NCI-H2029 (cell line): Measurements from ENCODE around the gene FBXO5.
"Not testable (repeated sequence)": the region's sequence is repeated elsewhere in the genome, so short reads cannot be mapped to it uniquely, and the experiment has no call there.

Experiments used
- DNase-seq: peaks from one replicate; lab custom pipeline; 2025; lab: John Stamatoyannopoulos, UW

The FBXO5 gene, protein sequence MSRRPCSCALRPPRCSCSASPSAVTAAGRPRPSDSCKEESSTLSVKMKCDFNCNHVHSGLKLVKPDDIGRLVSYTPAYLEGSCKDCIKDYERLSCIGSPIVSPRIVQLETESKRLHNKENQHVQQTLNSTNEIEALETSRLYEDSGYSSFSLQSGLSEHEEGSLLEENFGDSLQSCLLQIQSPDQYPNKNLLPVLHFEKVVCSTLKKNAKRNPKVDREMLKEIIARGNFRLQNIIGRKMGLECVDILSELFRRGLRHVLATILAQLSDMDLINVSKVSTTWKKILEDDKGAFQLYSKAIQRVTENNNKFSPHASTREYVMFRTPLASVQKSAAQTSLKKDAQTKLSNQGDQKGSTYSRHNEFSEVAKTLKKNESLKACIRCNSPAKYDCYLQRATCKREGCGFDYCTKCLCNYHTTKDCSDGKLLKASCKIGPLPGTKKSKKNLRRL

DNA sequence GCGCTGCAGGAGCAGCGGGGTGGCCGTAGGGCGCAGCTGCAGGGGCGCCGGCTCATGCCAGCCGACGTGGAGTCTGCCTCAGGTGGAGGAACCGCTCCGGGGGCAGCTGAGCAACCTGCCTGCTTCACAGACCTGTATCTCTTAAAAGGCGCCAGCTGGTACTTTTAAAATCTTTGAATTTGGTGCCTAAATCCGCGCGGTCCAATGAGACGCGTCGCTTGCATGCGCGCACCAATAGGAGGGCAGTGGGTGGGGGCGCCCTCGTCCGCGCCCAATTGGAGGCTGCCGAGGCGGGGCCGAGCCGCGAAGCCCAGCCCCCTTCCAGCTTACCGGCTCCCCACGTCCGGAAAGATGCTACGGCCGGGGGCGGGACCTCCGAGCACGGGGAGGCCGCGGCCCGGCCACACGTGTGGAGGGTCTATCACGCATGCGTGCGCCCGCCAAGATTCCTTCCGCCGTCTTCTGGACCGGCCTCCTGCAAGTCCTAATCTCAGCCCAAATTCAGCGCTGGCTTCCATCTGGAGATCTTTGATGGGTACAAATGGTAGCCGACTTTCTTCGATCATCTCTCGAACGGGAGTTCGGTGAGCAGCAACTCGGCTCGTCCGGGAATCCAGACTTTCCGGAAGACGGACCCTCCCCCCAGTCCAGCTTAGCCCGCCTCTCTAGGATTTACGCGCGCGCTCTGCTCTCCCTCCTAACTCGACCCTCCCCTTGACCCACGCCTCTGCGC, at the start of gene FBXO5:
TSS of gene FBXO5 (minus strand) at position 138 of the 733 bp plus-strand sequence. CDS start at position 56, 82 bp downstream.
- peak; percentile 84 for DNase-seq

DNA sequence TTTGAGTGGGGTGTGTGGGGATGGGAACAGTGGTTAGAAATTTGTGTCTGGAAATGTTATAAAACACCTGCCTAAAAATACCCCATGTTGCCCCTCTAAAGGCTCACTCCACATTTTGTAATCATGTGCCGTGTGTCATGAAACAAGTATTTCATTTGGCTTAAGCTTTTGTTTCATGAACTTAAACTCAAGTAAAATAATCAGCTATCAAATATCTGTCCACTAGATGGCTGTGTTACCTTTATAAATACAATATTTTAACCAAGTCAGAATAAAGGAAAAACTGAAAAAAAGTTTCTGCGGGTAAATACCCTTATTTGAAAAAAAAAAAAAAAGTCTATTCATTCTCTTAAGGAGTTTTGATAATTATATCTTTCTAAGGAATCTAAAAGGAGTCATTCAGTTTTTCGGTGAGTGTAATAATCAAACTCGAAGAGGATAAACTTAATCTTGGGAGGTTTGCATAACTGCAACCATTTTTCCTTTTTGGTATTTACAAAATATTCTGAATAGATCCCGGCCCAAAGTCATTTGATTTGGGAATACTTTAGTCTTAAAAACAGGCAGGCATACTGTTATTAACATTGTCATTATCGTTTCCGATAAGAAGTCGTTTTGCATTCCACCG, 49.5 kb upstream of the FBXO5 start:
- no peak for DNase-seq

DNA sequence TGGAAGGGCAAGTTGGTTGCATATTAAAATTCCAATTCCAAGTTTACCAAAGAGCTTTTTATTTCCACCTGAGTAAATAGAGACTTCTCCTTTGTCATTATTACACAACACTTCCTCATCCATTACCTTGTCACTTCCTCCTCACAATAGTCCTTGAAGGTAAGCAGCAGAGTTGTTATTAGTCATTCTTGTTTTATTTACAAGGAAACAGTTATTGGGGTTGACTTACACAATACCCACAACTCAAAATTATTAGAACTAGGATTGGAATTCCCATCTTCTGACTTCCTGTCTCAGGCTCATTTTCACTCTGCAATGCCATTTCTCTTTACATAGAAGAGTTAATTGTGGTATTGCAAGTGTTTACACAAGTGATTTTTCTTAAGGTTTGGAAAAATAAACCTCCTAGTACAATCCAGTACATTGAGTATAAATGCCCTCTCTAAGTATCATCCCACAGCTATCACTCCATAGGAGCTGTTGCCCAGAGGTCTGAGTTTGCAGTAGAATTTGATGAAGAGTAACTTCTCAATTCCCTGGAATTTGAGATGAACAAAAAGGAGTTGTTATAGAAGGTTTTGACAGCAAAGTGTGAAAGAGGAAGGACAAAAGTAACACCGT, 48.6 kb upstream of the FBXO5 start:
- DNase-seq, result no peak

DNA sequence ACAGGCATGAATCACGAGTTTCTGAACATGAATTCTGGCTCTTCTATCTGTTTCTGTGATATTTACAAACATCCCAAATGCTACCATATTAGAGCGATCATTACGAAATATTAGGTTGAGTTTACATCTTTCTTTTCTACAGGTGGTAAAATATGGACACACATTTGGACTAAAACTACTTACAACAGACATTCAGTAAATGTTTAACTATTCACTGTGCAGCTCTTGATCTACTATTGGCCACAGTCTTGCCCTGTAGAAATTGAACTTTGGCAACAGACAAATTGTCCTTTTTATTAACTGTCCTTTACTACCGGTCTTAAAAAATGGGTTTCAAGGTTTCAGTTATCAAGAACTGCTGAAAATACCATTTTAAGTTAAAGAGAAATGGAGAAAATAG, 46.1 kb upstream of the FBXO5 start:
- no peak for DNase-seq

DNA sequence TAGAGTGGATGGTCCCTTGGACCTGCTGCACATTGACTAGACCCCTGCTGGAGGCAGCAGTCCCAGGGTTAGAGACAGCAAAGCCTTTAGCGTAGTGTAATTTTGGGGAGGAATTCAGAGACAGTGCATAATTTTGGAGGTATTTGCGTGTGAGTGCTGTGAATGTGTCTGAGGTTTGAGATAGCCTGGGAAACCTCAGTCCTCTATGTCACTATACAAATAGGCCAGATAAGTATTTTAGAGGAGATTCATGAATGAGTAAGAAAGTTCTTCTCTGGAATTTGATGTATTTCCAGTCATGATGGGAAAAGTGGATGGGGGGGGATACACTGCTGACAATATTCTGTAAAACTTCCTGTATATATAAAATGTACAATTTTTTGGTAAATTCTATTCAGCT, 45.4 kb upstream of the FBXO5 start:
- no peak for DNase-seq

DNA sequence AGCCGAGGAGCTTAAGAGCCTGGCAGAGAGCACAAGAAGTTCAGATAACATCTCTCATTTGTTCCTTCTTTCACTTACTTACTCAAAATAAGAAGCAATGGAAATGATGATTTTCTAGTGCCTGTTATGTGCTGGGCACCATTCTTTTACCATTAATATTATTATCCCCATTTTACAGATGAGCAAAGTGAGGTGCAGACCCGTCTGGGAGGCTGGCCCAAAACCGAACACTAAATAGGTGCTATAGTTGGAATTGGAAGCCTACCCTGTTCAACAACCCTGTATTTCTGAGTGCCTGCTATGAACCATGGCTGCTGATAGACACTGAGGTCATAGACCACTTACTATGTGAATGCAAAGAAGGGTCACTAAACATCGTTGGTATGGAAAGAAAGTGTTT, 44.6 kb upstream of the FBXO5 start:
- no peak for DNase-seq

DNA sequence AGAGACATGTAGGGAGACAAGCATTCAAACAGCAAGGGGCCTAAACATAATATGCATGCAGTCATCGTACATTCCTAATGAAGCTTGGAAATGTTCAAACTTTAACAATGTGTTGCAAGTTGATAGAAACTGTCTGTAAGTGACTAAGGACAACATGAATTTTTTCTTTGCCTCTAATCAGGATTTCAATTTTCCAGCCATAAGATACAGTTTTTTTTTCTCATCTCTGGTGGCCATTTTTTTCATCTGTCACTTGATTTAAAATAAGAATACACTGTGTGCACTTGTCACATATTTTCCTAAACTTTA, 41.8 kb upstream of the FBXO5 start:
- DNase-seq, result no peak

DNA sequence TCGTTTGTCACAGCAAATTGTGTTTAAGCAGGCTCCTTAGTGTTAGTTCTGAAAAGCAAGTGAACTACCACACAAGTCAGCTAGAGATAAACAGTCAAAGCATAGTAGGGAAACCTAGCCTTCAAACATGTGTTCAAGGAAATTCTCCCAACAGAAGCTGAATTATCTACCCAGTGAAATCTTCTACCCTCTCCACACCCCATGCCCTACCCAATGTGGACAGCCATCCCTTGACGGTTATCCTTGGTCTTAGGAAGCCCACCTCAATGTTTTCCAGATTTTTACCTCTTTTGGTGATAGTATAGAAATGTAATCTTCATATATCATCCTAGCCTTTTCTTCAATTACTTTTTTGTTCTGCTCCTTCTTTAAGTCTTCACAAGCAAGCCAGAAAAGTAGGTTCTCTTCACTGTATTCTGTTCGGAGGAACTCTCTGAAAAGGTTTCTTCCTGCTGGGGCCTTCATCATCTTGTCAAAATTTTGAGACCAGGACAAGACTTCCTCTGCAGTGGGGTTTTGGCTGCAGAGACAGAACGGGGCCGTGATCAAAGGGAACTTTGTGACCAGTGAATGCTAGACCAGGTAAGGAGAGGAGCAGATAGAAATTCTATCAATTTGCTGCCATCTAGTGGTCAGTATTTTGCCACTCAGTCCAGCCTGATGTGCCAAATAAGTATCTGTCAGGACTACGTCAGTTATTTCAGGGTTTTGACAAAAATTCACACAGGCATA, 41.3 kb upstream of the FBXO5 start:
- peak; percentile 7 for DNase-seq

DNA sequence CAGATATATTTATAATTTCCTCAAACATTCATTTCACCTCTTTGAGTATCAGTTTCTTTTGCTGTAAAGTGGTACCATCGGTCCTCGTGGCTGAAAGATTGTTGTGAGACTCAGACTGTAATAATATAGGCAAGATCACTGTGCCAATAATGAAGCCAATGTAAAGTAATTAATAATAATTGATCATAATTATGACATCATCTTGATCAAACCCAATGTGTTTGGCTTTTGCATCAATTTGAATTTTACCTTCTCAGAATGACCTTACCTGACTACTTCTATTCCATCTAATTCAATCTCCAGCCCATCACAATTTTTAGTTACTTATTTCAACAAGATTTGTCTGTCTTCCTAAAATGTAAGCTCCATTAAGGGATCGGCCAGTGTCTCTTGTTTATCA, 35.5 kb upstream of the FBXO5 start:
- no peak for DNase-seq

DNA sequence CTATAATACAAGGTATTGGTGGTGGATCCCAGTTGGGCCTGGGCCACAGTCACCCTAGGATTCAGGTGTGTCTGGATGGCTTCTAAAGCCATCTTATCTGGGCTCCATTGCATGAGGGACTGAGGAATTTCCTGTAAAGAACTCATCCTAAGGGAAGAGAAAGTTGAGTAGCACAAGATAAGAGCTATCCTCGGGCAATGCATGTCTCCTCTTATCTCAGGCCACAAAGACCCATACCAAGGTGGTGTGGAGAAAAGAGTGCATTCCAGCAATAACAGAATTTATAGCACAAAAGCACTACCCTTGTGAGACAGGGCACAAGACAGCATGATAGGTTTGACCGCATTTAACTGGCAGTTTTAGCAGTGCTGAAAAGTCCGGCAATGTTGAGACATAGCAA, 34.0 kb upstream of the FBXO5 start:
- DNase-seq, result no peak

DNA sequence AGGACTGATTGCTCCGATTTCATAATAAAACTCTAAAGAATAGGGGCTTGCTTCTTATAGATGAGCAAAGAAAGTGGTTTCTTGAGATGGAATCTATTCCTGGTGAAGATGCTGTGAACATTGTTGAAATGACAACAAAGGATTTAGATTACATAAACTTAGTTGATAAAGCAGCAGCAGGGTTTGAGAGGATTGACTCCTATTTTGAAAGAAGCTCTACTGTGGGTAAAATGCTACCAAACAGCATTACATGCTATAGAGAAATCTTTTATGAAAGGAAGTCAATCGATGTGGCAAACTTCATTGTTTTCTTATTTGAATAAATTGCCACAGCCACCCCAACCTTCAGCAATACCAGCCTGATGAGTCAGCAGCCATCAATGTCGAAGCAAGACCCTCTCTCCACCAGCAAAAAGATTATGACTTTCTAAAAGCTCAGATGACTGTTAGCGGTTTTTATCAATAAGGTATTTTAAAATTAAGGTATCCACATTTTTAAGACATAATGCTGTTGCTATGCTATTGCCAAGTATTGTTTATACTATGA, 32.3 kb upstream of the FBXO5 start:
- DNase-seq, result no peak

DNA sequence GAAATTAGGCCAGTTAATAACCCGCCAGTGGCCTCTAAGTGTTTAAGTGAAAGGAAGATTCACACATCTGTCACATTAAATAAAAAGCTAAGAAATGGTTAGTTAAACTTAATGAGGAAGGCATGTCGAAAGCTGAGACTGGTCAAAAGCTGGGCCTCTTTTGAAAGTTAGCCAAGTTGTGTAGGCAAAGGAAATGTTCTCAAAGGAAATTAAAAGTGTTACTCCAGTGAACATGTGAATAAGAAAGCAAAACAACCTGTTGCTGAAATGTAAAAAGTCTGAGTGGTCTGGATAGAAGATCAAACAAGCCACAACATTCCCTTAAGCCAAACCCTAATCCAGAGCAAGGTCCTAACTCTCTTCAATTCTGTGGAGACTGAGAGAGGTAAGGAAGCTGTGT, 30.6 kb upstream of the FBXO5 start:
- no peak for DNase-seq

DNA sequence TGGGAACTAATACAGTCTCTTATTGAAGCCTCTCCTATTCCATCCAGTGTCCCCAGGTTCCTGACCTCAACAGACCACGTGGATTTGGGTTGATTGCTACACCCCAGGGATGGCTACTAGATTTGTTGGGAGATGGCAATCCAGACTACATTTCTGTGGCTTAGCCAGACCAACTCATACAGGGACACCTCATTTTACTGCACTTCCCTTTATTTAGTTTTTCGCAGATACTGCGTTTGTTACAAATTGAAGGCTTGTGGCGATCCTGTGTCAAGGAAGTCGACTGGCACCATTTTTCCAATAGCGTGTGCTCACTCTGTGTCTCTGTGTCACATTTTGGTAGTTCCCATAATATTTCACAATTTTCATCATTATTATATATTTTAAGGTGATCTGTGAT, 30.0 kb upstream of the FBXO5 start:
- no peak for DNase-seq

DNA sequence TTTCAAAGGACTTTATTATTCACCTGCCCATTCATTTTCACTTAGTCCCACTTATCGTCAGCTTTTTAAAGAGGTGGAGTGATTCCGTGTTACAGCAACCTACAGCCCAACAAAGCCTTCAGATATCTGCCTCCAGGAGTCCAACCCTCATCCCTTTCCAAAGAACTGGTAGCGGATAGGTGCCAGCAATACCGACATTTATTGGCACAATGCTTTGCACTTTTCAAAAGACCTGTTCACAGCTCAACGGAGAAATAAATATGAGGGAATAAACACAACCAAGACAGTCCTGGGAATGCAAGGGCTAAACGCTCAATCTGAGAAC, 20.5 kb upstream of the FBXO5 start:
- DNase-seq, result peak; percentile 4

DNA sequence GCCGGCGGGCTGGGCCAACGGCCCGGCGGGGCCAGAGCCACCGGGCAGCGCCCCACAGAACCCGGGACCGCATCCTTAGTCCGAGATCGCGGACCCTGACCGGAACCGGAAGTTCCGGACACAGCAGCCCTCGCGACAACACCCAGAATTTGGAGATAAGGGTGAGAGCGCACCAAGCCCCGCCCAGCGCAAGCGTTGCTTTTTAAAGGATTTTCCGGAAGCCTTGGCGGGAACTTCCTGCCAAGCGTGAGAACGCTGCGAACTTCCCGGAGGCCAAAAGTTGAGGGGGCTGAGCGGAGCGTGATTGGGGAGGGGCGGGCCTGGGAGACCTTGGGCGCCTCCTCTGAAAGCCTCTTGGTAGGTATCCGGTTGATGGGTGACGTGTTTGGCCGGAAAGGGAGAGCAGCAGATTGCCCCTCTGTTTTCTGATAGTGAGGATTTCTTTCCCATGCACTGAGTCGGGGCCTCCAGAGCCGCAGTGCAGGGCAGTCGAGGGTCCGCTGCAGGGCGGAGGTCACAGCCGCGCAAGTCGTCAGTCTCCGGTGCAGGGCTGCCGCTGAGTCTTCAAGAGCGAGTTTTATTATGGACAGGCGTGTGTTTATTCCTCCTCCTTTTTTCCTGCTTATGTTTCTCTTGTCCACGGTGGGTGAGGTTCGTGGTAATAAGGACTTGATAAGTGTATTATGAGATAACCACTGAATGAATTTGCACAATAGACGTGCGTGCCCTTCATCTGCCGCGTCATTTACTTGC, 19.9 kb upstream of the FBXO5 start, which contains the start of gene MTRF1L:
TSS of gene MTRF1L (minus strand) at position 97 of the 753 bp plus-strand sequence. CDS start at position 73, 24 bp downstream.
- peak; percentile 78 for DNase-seq

DNA sequence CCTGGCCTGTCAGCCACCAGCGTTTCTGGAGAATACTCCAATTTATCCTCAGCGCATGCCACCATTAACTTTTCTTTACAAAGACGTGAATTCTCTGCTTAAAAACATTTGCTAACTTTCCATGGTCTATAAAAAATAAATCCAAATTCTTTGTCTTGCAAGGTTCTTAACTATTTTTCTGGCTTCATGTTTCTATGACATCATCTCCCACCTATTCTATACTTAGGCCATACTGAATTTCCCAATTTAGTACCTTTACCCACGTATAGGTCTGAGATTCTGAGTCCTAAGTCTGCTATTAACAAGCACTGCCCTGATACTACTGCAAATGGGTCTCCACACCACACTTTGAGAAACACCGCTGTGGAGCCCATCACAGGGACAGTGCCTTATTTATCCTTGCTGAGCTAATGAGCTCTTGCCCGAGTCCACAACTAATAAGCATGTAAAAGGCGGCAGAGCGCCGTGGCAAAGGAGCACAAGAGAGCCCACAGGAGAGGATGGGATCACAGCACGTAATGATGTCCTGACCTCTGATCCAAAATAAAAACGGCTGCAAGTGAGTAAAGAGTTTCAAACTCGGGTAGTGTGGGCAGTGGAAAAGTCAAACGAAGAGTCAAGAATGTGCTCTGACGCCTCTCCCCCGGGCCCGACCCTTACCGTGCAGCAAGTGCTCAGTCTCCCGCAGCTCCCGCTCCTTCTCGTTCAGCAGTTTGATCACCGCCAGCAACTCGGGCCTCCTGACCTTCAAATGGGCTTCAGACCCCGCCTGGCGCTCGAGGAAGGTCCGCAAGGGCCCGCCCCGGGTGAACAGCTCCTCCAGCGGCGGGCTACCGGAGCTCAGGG, 19.1 kb upstream of the FBXO5 start:
- no peak for DNase-seq

DNA sequence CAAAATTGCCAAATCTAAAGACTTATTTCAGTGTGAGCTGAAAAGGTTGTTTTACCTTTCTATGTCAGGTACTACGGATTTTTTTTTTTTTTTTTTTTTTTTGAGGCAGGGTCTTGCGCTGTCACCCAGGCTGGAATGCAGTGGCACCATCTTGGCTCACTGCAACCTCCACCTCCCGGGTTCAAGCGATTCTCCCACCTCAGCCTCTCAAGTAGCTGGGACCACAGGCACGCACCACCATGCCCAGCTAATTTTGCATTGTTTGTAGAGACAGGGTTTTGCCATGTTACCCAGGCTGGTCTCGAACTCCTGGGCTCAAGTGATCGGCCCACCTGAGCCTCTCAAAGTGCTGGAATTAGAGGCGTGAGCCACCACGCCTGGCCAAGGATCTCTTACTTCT, 17.9 kb upstream of the FBXO5 start:
- DNase-seq, result not testable (repeated sequence)

DNA sequence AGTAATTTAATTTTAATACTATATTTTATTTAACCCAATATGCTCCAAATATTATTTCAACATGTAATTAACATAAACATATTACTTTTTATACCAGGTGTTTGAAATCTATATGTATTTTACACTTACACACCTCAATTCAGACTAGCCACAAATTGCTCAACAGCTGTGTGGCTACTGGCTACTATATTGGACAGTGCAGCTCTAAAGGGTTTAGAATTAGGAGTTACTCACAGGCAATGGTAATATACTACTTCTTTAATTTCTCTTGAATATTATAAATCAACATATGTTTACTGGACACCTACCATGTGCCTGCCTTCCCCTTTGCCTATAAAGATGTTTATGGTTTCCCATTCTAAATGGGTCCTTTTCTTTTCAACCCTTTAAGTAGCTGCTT, 17.4 kb upstream of the FBXO5 start:
- no peak for DNase-seq

DNA sequence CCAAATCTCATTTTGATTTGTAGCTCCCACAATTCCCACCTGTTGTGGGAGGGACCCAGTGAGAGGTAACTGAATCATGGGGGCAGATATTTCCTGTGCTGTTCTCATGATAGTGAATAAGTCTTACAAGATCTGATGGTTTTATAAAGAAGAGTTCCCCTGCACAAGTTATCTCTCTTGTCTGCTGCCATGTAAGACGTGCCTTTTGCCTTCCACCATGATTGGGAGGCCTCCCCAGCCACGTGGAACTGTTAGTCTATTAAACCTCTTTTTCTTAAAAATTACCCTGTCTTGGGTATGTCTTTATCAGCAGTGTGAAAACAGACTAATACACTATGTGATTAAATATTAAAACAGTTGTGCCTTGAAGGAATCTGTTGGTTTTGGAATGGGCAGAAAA, 16.7 kb upstream of the FBXO5 start:
- not testable (repeated sequence) for DNase-seq

DNA sequence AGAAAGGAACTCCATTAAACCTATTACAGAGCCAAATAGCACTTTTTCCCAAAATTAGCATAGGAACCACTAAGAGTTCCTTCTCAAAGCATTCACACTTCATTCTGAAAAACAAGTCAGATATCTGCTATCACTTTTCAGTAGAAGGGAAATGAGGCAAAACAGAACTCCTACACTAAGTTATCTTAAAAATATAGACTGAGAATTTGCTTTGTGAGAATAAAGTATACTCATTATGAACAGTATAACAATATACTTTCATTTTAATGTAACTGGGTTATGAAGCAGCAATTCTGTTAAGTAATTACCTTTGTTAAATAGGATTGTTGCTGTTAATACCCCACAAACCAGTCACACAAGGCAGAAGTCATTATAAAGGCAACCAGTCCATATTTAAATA, 11.0 kb upstream of the FBXO5 start:
- no peak for DNase-seq
